ENCODE measurements around the gene TYW1. TPM values are rescaled to one million over a fixed set of nuclear protein-coding genes. Genes with fewer than 3 reads are reported as not detected.
"Not testable (repeated sequence)": the region's sequence is repeated elsewhere in the genome, so short reads cannot be mapped to it uniquely, and the experiment has no call there.

The TYW1 gene
- total RNA-seq, 1 experiment from 2014 or later: 13.2 TPM

DNA sequence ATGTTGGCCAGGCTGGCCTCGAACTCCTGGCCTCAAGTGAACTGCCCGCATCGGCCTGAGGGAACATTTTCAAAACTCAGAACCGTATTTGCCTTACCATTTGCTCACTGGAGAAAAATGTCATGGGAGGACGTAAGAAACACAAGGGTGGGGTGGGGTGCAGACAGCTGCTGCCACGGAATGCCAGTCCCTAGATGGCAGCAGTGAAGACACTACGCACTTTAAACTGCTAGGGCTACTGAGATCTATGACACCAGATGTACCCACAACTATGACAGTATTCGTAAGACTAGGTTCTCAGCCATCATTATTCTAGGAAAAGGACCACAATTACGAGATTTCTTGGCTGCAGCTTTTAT, 2.0 kb upstream of the TYW1 start:
- DNase-seq (ENCODE audit: low read depth): peak; percentile 83

- peak; percentile 98 for DNase-seq (ENCODE audit: low read depth)
Measured at GRCh38 chr7:66995050-66995776, 1.4 kb upstream of the TYW1 start, which contains the start of gene SBDS. Gene SBDS (minus strand): TSS chr7:66995586. CDS start chr7:66995417, 169 bp downstream.

DNA sequence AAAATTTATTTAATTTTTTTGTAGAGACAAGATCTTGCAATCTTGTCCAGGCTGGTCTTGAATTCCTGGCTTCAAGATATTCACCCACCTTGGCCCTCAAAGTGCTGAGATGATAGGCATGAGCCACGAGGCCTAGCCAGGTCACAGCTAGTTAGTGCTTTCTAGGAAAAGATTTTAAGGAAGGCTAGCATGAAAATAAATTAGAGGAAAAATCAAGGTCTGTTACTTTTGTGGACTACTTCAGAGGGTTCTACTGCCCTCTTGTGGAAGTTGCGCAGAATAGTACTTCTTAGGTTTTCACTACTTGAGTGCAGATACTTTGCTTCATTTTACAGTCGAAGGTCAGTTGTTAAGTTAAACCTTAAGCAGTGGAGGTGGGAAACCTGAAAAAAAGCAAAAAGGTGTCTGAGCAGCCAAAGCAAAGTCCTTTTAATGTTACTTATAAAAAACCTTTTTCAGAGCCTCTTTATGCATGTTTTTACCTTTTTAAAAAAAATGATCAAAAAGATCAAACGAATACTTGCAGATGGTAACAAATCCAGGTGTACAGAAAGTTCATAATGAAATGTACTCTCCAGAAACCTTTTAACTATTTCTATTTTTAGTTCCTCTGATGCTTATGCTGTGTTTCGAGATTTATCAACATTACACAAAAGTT, 4.1 kb downstream of the TYW1 start:
- DNase-seq (ENCODE audit: low read depth): not testable (repeated sequence)

DNA sequence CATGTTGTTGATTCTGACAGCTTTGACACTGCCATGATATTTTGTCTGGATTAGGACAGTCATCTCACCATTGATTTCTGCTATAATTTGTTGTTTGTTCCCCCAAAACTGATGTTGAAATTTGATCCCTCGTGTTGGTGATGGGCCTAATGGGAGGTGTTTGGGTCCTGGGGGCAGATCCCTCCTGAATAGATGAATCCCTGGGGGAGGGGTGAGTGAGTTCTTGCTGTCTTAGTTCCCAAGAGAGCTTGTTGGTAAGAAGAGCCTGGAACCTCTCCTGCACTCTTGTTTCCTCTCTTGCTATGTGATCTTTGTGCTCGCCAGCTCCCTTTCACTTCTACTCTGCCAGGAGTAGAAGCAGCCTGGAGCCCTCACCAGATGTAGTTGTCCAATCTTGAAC, 7.5 kb downstream of the TYW1 start:
- DNase-seq (ENCODE audit: low read depth): not testable (repeated sequence)

DNA sequence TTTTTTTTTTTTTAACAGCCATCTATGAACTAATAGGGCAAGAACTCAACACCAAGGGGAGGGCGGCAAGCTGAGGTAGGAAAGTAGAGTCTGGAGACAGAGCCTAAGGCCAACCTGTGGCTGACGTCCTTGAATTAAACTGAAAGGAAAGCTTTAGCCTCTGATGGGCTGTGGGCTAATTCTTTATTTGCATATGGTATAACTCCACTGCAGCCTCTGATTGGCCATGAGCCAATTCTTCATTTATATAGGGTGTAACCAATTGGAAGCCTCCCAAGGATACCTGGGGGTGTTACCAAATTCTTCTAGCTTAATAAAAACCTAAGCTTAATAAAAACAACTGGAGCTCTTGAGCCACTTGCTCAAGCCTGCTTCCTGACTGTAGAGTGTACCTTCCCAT, 10.3 kb downstream of the TYW1 start:
- no peak for DNase-seq (ENCODE audit: low read depth)

DNA sequence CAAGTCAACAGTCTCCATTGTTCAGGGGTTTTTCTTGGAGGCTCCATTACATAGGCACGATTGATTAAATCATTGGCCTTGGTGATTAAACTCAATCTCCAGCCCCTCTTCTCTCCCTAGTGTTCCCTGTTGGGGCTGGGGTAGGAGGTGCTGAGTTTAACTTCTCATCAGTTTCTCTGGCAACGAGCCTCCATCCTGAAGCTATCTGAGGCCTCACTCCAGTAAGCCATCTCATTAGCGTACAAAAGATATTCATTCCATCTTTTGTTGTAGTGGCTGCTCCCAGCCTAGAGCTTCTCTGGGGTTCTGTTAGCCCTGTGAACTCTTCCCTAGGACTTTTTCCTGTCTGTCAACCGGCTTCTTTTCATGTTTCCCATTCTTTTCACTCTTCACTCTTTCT, 11.6 kb downstream of the TYW1 start:
- DNase-seq (ENCODE audit: low read depth): no peak

DNA sequence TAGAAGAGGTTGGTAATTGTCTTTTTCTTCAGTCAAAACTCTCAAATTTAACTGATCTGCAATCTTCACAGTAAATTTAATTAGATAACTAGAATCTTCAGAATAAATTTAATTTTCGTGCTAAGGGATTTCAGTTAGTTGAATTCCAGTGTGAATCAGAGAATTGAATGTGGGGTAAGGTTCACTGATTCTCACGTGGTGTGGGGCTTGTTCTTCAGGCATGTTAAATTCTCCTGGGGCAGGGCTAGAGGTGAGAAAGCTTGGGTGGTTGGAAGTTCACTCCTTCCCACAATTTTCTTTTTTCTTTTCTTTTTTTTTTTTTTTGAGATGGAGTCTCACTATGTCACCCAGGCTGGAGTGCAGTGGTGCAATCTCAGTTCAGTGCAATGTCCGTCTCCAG, 13.0 kb downstream of the TYW1 start:
- DNase-seq (ENCODE audit: low read depth): not testable (repeated sequence)

- peak; percentile 24 for DNase-seq (ENCODE audit: low read depth)
Measured at GRCh38 chr7:67014076-67014622, 17.5 kb downstream of the TYW1 start.

GRCh38 chr7:67017971-67018370, 21.3 kb downstream of the TYW1 start:
- not testable (repeated sequence) for DNase-seq (ENCODE audit: low read depth)

GRCh38 chr7:67018940-67019339, 22.3 kb downstream of the TYW1 start:
- DNase-seq (ENCODE audit: low read depth): no peak

GRCh38 chr7:67019562-67020390, 23.1 kb downstream of the TYW1 start:
- peak; percentile 42 for DNase-seq (ENCODE audit: low read depth)

DNA sequence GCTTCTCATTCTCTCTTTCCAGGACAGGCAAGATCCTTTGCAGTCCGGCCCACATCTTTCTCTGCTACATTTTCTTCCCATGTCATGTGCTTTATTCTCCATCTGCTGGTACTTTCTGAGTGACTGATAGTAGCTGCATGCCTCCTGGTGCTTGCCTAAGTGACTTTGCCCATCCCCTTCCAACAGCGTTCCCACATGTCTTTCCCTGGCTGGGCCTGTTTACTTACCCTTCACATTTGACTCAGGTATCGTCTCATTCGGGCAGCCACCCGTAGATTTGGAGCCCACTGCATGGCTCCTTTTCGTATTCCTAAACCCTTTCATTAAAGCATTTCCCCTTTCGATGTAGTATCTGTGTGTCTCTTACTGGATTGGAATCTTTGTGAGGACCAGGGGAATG, 24.6 kb downstream of the TYW1 start:
- DNase-seq (ENCODE audit: low read depth): no peak

DNA sequence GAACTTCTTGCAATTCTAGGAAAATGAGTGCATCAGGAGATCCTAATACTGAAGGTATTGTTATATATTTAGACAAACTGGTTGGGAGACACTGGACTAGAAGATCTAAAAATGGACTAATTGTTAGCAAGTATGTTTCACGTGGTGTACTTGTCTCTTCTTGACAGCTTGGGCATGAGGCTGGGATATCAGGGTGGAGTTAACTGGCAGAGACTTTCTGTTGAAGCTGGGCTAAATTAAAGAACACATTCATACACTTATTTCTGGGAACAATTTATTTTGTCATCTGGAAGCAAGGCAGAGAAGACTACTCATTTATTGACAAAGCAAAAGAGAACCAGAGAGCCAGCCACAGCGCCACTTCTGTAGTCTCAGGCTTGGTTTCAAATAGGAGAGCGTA, 25.9 kb downstream of the TYW1 start:
- DNase-seq (ENCODE audit: low read depth): no peak

DNA sequence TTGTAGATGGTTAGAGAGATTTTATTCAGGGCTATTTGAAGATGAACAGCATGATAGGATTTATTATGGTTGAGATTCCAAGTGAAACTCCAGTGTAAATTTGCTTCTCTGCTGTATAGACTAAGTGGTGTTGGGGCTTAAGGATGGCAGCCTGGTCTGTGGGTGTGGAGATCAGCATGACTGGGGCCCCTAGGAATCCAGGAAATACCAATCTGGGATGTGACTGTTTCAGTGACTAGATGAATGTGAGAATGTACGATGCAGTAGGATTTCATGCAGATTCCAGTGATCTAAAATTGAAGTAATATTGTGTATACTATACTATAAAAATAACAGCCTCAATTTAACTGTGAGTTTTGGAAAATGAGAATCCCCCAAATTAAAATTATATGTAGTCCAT, 28.8 kb downstream of the TYW1 start:
- peak; percentile 75 for DNase-seq (ENCODE audit: low read depth)

GRCh38 chr7:67031685-67032084, 35.1 kb downstream of the TYW1 start:
- DNase-seq (ENCODE audit: low read depth): not testable (repeated sequence)

GRCh38 chr7:67033251-67033650, 36.6 kb downstream of the TYW1 start:
- no peak for DNase-seq (ENCODE audit: low read depth)

- not testable (repeated sequence) for DNase-seq (ENCODE audit: low read depth)
Measured at GRCh38 chr7:67036432-67037395, 40.1 kb downstream of the TYW1 start.

GRCh38 chr7:67040832-67041231, 44.2 kb downstream of the TYW1 start:
- not testable (repeated sequence) for DNase-seq (ENCODE audit: low read depth)

DNA sequence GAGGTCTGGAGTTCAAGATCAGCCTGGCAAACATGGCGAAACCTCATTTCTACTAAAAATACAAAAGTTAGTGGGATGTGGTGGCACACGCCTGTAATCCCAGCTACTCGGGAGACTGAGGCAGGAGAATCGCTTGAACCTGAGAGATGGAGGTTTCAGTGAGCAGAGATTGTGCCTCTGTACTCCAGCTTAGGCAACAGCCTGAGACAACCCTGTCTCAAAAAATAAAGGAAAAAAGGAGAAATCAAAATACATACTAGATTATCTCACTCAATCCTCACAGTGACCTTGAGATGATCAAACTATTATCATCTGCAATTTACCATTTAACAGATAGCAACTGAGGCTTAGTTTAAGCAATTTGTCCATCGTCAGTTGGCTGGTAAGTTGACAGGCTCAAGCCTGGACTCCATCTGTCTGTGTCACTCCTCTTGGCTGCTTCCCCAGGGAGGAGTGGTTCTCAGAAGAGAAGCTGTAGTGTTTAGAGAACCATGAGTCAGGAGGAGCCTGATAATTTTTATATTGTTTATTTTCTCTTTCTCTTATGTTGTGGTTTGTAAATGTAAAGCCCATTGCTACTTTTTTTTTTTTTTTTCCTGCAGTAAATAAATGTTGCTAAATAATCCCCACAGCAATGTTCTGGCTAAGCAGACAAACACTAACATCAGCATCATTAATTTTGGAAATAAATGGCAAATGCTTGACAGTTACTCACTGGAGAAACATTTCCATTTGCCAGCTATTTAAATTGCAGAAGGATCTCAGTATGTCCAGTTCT, 46.3 kb downstream of the TYW1 start:
- peak; percentile 83 for DNase-seq (ENCODE audit: low read depth)

- DNase-seq (ENCODE audit: low read depth): not testable (repeated sequence)
Measured at GRCh38 chr7:67043559-67043930, 46.9 kb downstream of the TYW1 start.

All from HT1080 (cell line).